Hematopoietic multipotent progenitor cell treated with erythropoietin and hydrocortisone succinate and interleukin-3 and kit ligand, for 15 days (in vitro differentiated cells): Measurements from ENCODE around the gene NFYC.

Experiments used
- DNase-seq: peaks from one replicate; pipeline ENCODE4 v3.0.0-alpha.2; 2015; ENCODE audit warnings: low spot score

Gene NFYC

DNA sequence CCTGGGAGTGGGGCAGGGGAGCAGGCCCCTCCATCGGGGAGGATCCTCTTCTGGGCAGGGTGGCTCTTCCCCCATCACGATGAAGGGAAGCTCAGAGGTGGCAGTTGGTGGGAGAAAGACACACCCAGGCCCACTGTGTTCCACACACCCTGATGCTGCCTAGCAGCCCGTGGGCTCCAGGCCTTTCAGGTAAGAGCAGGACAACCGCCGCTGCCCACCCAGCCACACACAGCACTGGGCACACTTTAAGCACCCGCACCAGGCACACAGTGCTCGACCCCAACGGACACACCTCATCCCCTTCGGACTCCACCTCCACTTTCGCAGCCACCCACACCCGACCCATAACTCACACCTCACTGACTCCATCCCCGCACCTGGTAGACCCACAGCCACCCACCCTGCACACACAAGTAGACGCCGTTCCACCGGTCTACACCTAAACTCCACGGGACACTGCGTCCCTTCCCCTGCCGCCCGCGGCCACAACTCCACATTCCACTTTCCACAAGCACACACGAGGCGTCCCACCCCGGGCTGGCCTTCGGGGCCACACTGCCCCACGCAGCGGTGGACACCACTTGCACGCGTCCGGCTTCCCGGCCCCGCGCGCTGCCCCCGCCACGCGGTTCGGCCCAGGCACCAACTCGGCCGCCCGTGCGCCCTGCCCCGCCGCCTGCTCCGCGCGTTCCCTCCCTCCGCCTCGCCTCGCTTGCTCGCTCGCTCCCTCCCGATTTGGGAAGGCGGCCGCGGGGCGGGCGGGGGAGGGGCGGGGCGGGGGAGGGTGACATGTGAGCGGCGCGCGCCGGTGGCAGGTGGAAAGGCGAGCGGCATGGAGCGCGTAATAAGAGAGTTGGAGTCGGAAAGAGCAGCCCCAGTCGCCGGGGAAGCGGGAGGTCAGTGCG, 91.7 kb downstream of the NFYC start, which contains the start of gene KCNQ4:
Gene KCNQ4, plus strand, starts transcription at position 787 of the 905 bp plus-strand sequence. CDS start 307 bp downstream, outside the sequence.
- peak; percentile 34 for DNase-seq

DNA sequence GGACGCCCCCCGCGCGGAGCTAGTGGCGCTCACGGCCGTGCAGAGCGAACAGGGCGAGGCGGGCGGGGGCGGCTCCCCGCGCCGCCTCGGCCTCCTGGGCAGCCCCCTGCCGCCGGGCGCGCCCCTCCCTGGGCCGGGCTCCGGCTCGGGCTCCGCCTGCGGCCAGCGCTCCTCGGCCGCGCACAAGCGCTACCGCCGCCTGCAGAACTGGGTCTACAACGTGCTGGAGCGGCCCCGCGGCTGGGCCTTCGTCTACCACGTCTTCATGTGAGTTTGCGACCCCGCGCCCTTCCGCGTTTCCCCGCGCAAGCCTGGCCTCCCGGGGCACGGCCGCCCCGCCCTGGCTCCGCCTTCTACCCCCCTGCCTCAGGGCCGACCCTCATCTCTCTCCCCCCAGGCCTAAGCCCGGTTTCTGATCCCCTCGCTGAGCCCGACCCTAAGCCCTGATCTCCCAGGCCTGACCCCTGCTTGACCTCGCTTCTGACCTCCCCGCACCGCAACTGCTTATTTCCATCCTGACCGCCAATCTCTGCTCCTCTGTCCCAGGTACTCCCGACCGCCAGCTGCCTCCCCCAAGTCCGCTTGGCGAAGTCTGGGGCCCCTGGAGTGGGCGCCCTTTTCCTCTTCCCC, 92.8 kb downstream of the NFYC start:
- DNase-seq = no peak

DNA sequence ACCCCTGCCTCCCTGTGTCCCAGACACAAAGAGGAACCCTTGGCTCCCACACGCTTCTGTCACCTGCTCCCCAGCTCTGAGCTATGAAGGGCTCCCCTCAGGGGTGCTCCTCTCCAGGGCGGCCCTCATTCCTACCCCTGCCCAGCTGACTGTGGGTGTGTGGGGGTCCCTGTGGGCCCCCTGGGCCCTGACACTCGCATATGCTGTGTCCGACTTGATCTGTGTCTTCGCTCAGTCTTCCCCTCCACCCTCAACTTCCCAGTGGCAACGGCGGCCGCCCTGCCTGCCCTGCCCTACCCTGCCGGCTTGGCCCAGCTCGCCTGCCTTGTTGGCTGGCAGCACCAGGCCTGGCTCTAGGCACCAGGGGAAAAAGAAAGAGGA, 93.3 kb downstream of the NFYC start:
- DNase-seq = no peak

GRCh38 chr1:40785446-40785845, 93.9 kb downstream of the NFYC start:
- no peak for DNase-seq

DNA sequence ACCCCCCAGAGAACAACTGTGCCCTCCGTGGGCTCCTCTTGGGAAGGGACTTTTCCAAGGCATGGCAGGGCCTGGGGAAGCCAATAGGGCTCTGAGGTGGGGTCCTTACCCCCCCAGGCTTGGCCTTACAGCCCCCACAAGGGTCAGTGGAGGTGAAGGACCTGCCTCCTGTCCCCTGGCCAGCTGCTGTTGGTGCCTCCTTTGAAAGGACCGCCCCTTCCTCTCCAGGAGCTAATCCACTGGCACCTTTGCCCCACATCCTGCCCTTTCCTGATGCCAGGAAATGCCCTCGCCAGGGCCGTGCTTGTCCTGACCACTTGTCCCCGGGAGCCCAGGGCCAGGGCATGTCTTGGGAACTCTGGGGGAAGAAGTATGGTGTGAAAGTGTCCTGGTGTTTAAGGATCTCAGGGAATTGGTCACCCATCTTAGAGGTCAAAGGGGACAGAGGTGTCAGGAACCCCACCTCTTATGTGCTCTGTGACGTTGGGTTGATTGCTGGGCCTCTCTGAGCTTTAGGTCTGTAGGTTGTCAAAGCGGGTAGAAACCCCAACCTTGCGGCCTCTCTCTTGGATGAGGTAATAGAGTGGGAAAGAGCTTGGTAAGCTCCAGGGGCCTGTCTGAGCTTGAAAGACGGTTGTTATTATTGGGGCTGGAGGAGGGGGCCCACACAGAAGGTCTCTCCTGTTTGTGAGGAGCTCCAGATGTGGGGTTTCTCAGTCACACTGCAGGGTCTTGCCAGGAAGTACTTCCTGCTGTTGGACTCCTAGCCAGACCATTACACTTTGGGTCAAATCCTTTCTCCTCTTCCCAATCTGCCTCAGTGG, 94.9 kb downstream of the NFYC start:
- no peak for DNase-seq

GRCh38 chr1:40786995-40787705, 95.6 kb downstream of the NFYC start:
- no peak for DNase-seq

DNA sequence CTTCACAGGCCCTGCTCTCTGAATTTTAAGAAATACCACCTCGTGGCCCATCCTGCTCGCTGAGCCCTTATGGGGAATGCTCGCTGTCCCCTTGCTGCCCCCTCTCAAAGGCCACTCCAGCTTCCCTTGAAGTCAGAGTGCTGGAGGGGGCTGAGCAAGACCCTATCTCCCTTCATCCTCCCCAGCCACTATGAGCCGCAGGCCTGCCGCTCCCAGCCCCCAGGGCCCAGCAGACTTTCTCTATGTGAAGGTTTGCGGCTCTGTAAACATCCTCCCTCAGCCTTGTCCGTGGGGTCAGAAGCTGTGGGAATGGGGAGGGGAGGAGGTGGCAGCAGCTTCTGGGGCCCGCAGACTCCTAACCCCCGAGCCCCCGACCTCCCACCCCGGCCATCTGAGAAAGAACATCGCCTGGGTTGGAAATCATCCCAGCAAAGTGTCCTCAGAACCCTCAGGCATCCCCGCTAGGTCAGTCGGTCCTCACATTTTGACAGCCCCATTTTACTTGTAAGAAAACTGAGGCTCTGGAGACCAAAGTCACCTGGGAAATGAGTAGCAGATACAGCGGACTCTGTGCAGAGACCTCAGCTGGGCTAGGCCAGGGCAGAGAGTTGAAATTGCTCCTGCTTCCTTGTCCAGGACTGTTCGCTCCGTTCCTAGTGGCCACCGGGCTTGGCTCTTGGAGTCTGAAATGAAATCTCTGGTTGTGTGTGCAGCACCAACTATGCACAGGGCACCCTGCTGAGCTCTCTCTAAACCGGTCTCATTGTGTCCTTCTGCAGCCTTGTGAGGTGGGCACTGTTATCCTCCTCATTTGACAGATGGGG, 96.4 kb downstream of the NFYC start:
- no peak for DNase-seq

GRCh38 chr1:40788561-40789341, 97.2 kb downstream of the NFYC start:
- no peak for DNase-seq

DNA sequence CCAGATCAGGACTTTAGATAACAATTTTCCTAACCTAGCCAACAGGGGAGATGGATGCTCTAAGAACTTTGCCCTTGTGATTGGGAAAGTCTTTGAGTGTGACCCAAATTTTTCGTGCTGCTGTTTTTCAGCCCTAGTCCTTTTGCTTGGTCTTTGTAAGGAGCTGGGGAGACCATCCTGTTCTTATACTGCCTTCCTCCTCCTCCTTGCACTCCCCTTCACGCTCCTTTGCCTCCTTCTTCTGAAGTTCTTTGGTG, 97.8 kb downstream of the NFYC start:
- no peak for DNase-seq

- DNase-seq = no peak
Measured at GRCh38 chr1:40789661-40790430, 98.3 kb downstream of the NFYC start.

DNA sequence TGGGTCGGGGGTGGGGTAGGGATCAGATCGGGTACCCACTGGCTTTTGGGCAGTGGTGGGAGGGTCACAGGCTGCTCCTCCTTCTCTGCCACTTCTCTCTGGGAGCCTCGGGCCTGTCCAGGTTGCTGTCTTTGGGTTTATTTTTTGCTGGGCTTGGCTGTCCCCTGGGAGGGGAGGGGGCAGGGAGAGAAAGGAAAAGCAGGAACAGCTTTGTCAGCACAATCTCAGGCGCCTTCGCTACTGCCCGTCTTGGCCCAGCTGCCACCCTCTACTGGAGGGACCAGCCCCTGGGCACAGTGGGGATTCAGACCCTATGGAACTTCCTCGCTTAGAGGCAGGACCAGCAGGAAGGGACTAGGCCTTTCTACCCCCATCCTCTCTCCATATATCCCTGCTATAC, 100.5 kb downstream of the NFYC start:
- no peak for DNase-seq

- no peak for DNase-seq
Measured at GRCh38 chr1:40793617-40794016, 102.1 kb downstream of the NFYC start.

GRCh38 chr1:40794048-40794447, 102.5 kb downstream of the NFYC start:
- DNase-seq = no peak

- no peak for DNase-seq
Measured at GRCh38 chr1:40794974-40795715, 103.6 kb downstream of the NFYC start.

GRCh38 chr1:40795811-40796586, 104.5 kb downstream of the NFYC start:
- DNase-seq = no peak

GRCh38 chr1:40796939-40797667, 105.6 kb downstream of the NFYC start:
- DNase-seq = no peak

DNA sequence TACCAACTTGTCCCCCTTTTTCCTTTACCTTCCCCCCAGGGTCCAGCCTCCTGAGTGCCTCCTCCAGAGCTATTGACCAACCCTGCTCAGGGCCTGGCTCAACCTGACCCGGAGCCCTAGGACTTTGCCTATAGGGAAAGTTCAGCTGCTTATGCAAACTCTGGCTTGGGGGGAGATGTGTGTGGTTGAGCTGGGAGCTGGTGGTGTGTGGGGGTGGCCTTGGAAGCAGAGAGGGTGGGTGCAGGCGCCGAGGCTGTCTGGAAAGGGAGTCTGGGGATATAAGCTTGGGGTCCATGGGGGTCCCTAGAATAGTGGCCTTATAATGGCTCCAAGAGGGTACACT, 106.1 kb downstream of the NFYC start:
- DNase-seq = no peak
